GM08714 (cell line): ENCODE results near the gene SAMMSON.

Source experiments
- H3K4me3 ChIP-seq: fragments of 200-500 bp; sonication (Bioruptor generic); 2 replicates; pipeline ENCODE4 v1.5.1; 2014; ENCODE audit warnings: mild to moderate bottlenecking, low read length, inconsistent platforms
- ZNF274 ChIP-seq: IDR thresholded peaks from 2 replicates; pipeline ENCODE4 v1.6.1; 2012; ENCODE audit warnings: mild to moderate bottlenecking, low read depth, low read length

SAMMSON gene

GRCh38 chr3:69994919-69995318 is 4.6 kb upstream of the SAMMSON start:
- H3K4me3 ChIP-seq: no peak overlapping the region

GRCh38 chr3:69997631-69998307 is 1.8 kb upstream of the SAMMSON start:
- no peak overlapping the region for H3K4me3 ChIP-seq

More at GRCh38 chr3:69994919-69995318, 4.6 kb upstream of the SAMMSON start:
- TF ChIP-seq ZNF274: no peak

GRCh38 chr3:69998759-69999139 is 784 bp upstream of the SAMMSON start:
- no peak overlapping the region for H3K4me3 ChIP-seq
- TF ChIP-seq ZNF274: no peak

More at GRCh38 chr3:69997631-69998307, 1.8 kb upstream of the SAMMSON start:
- TF ChIP-seq ZNF274: no peak

- TF ChIP-seq ZNF274: no peak
These were observed 486 bp downstream of the SAMMSON start for GRCh38 chr3:70000028-70000410.

GRCh38 chr3:70000563-70001081 is 1.1 kb downstream of the SAMMSON start:
- H3K4me3 ChIP-seq: no peak overlapping the region
- TF ChIP-seq ZNF274: no peak

More at GRCh38 chr3:70000028-70000410, 486 bp downstream of the SAMMSON start:
- no peak overlapping the region for H3K4me3 ChIP-seq

- H3K4me3 ChIP-seq: no peak overlapping the region
- no peak for TF ChIP-seq ZNF274
These were observed 3.6 kb downstream of the SAMMSON start for GRCh38 chr3:70003119-70003518.

- H3K4me3 ChIP-seq: no peak overlapping the region
These were observed 6.6 kb downstream of the SAMMSON start for GRCh38 chr3:70006089-70006488.

GRCh38 chr3:70010346-70010745 is 10.8 kb downstream of the SAMMSON start:
- no peak overlapping the region for H3K4me3 ChIP-seq
- TF ChIP-seq ZNF274: no peak

More at GRCh38 chr3:70006089-70006488, 6.6 kb downstream of the SAMMSON start:
- no peak for TF ChIP-seq ZNF274

- no peak for TF ChIP-seq ZNF274
- no peak overlapping the region for H3K4me3 ChIP-seq
These were observed 12.0 kb downstream of the SAMMSON start for GRCh38 chr3:70011582-70011981.

GRCh38 chr3:70020906-70021660 is 21.6 kb downstream of the SAMMSON start:
- H3K4me3 ChIP-seq: no peak overlapping the region
- TF ChIP-seq ZNF274: no peak

- H3K4me3 ChIP-seq: no peak overlapping the region
- no peak for TF ChIP-seq ZNF274
These were observed 28.8 kb downstream of the SAMMSON start for GRCh38 chr3:70028361-70028760.

GRCh38 chr3:70038693-70039092 is 39.2 kb downstream of the SAMMSON start:
- no peak for TF ChIP-seq ZNF274
- no peak overlapping the region for H3K4me3 ChIP-seq

GRCh38 chr3:70040386-70040785 is 40.9 kb downstream of the SAMMSON start:
- TF ChIP-seq ZNF274: no peak
- H3K4me3 ChIP-seq: no peak overlapping the region

GRCh38 chr3:70042641-70043040 is 43.1 kb downstream of the SAMMSON start:
- no peak for TF ChIP-seq ZNF274
- no peak overlapping the region for H3K4me3 ChIP-seq

- no peak for TF ChIP-seq ZNF274
- H3K4me3 ChIP-seq: no peak overlapping the region
These were observed 50.2 kb downstream of the SAMMSON start for GRCh38 chr3:70049761-70050160.

- TF ChIP-seq ZNF274: no peak
- H3K4me3 ChIP-seq: no peak overlapping the region
These were observed 53.8 kb downstream of the SAMMSON start for GRCh38 chr3:70053293-70053692.
